ENCODE measurements around the gene NCOR1. TPM values are rescaled to one million over a fixed set of nuclear protein-coding genes. Genes with fewer than 3 reads are reported as not detected.

The NCOR1 gene
- total RNA-seq (100 to 1,000 TPM in 3 of 9 donors, 10 to 100 TPM in 6; 76.4 to 172 (median 95.2) TPM), polyA plus RNA-seq (100 to 1,000 TPM in 1 of 3 donors, 10 to 100 TPM in 2; 66.2 to 135 (median 91.1) TPM)
- long read RNA-seq, donor 1, partial matches to known transcripts: 23 of 30 reads
- long read RNA-seq, donor 1, other reads (novel, unspliced or antisense): 0 of 30 reads
- long read RNA-seq, donor 2, partial matches to known transcripts: 9 of 15 reads
- long read RNA-seq, donor 2, other reads (novel, unspliced or antisense): 0 of 15 reads
- long read RNA-seq, donor 3, partial matches to known transcripts: 6 of 10 reads
- long read RNA-seq, donor 3, other reads (novel, unspliced or antisense): 0 of 10 reads
- long read RNA-seq, donor 4, transcript NCOR1-221 (16 exons, 1,877 nt): minor isoform, 7 of 87 reads
- long read RNA-seq, donor 4, transcript NCOR1-206 (15 exons, 1,883 nt): major isoform, 11 of 87 reads
- long read RNA-seq, donor 4, partial matches to known transcripts: 49 of 87 reads
- long read RNA-seq, donor 4, other reads (novel, unspliced or antisense): 17 of 87 reads
- long read RNA-seq, donor 5, transcript NCOR1-206 (15 exons, 1,883 nt): major isoform, 7 of 51 reads
- long read RNA-seq, donor 5, partial matches to known transcripts: 20 of 51 reads
- long read RNA-seq, donor 5, other reads (novel, unspliced or antisense): 20 of 51 reads
- long read RNA-seq, donor 6, partial matches to known transcripts: 36 of 56 reads
- long read RNA-seq, donor 6, other reads (novel, unspliced or antisense): 12 of 56 reads
- long read RNA-seq, donor 7, partial matches to known transcripts: 0 of 4 reads
- long read RNA-seq, donor 7, other reads (novel, unspliced or antisense): 0 of 4 reads
- long read RNA-seq, donor 8, transcript NCOR1-206 (15 exons, 1,883 nt): major isoform, 5 of 9 reads
- long read RNA-seq, donor 8, partial matches to known transcripts: 0 of 9 reads
- long read RNA-seq, donor 8, other reads (novel, unspliced or antisense): 0 of 9 reads
- long read RNA-seq, donor 9, partial matches to known transcripts: 0 of 6 reads
- long read RNA-seq, donor 9, other reads (novel, unspliced or antisense): 0 of 6 reads
- long read RNA-seq, donor 10, partial matches to known transcripts: 0 of 1 reads
- long read RNA-seq, donor 10, other reads (novel, unspliced or antisense): 0 of 1 reads

- Histone ChIP-seq H3K4me3 (peak within 1 kb of the TSS; percentile 9 to 93 (median 70)), H3K9me3 (replicated peaks in 1 of 3) (no peaks in the 10 kb centered on the region), H3K27me3 (no peaks in the 10 kb centered on the region), H3K36me3 (replicated peaks in 1 of 2) (no peaks in the 10 kb centered on the region), H3K27ac (peak within 1 kb of the TSS; percentile 95 to 96 (median 96)), H3K4me1 (replicated peaks in 1 of 2) (peaks cover 18 to 36% of the 10 kb centered on the region in 2 donors)
- intact Hi-C loops (cut with DNase I): no loop called here
- DNase-seq: peak; percentile 91 to 96 (median 93)
- TF ChIP-seq POLR2A (IDR thresholded peaks at IDR 0.05): peak; percentile 77 to 90
- TF ChIP-seq CTCF (IDR thresholded peaks at IDR 0.05): peak; percentile 13 to 47 (median 34)
- 0% methylated on average over 4 to 82 of the region's 82 CpGs for WGBS, 4 donors
Measured at GRCh38 chr17:16215273-16215964, at the start of gene NCOR1. TSS of gene NCOR1 (minus strand) at chr17:16215534. CDS start at chr17:16194569, 20,965 bp downstream.

- 93 to 97% (median 95%) methylated on average over 4 of the region's 4 CpGs for WGBS, 4 donors
- TF ChIP-seq POLR2A (IDR thresholded peaks at IDR 0.05) (no peak), CTCF (IDR thresholded peaks at IDR 0.05) (no peak)
- no peak for DNase-seq
- Histone ChIP-seq H3K4me1 (replicated peaks in 1 of 2) (no peaks in the 10 kb centered on the region), H3K27ac (no peak overlapping the region), H3K36me3 (replicated peaks in 1 of 2) (no peaks in the 10 kb centered on the region), H3K9me3 (replicated peaks in 1 of 3) (no peaks in the 10 kb centered on the region), H3K4me3 (no peak overlapping the region), H3K27me3 (no peaks in the 10 kb centered on the region)
- intact Hi-C loops (cut with DNase I): no loop called here
Measured at GRCh38 chr17:16262201-16262600, 46.9 kb upstream of the NCOR1 start.

GRCh38 chr17:16261049-16261448 is 45.7 kb upstream of the NCOR1 start:
- 67 to 98% (median 89%) methylated on average over 3 of the region's 3 CpGs for whole genome bisulfite sequencing, 4 donors
- Histone ChIP-seq H3K36me3 (replicated peaks in 1 of 2) (no peaks in the 10 kb centered on the region), H3K27me3 (no peaks in the 10 kb centered on the region), H3K9me3 (replicated peaks in 1 of 3) (no peaks in the 10 kb centered on the region), H3K4me1 (replicated peaks in 1 of 2) (peaks cover 0 to 6% of the 10 kb centered on the region in 2 donors), H3K4me3 (no peak overlapping the region), H3K27ac (no peak overlapping the region)
- DNase-seq: no peak
- TF ChIP-seq POLR2A (IDR thresholded peaks at IDR 0.05) (no peak), CTCF (IDR thresholded peaks at IDR 0.05) (no peak)
- intact Hi-C loops (cut with DNase I): no loop called here
